Cardiac fibroblast (primary cell): Measurements from ENCODE around the gene INO80B.

Experiments used
- DNase-seq, 2 donors: peaks; one replicate each; pipeline versions ENCODE4 v3.0.0 to v3.0.0-alpha.2; 2010; ENCODE audit warnings: low read depth in 2 of 2
- H3K4me3 ChIP-seq, 2 donors: replicated peaks in 1 of 2; 1 replicate in 1 of 2; 2 replicates in 1 of 2; pipeline ENCODE4 v1.5.1; 2011; ENCODE audit warnings: low read depth in 2 of 2, low read length in 2 of 2, mild to moderate bottlenecking in 2 of 2, moderate library complexity in 1 of 2
- CTCF ChIP-seq: IDR thresholded peaks from one replicate; pipeline ENCODE4 v1.5.1; 2011; ENCODE audit warnings: low read depth, mild to moderate bottlenecking, low read length, inconsistent platforms

The INO80B gene

GRCh38 chr2:74502720-74503505, 48.0 kb downstream of the INO80B start:
- peak; percentile 90 to 92 for DNase-seq
- H3K4me3 ChIP-seq, result peak overlapping the region; percentile 67 to 69
- peak; percentile 34 for TF ChIP-seq CTCF

- peak; percentile 38 to 56 for DNase-seq
- H3K4me3 ChIP-seq, result peak overlapping the region; percentile 67 to 69
- TF ChIP-seq CTCF, result no peak
These were observed 48.9 kb downstream of the INO80B start for GRCh38 chr2:74503506-74504475.

GRCh38 chr2:74504591-74504990, 49.7 kb downstream of the INO80B start:
- peak overlapping the region; percentile 67 to 69 for H3K4me3 ChIP-seq

GRCh38 chr2:74505448-74506246, 50.8 kb downstream of the INO80B start:
- no peak for TF ChIP-seq CTCF
- DNase-seq, result no peak
- peak overlapping the region; percentile 13 to 17 for H3K4me3 ChIP-seq

More at GRCh38 chr2:74504591-74504990, 49.7 kb downstream of the INO80B start:
- no peak for TF ChIP-seq CTCF
- peak in 1 of 2 donors; percentile 22 for DNase-seq

GRCh38 chr2:74507145-74507925, 52.4 kb downstream of the INO80B start, which contains the start of gene PCGF1:
PCGF1 (minus strand) TSS chr2:74507695; CDS start chr2:74507668, 27 bp downstream.
- DNase-seq, result peak; percentile 98 to 99
- H3K4me3 ChIP-seq, result peak within 1 kb of the TSS; percentile 97
- peak; percentile 30 for TF ChIP-seq CTCF
